Endometrial microvascular endothelial cells (primary cell): ENCODE measurements around the gene FOXA2. TPM values are rescaled to one million over a fixed set of nuclear protein-coding genes. Genes with fewer than 3 reads are reported as not detected.
"Not testable (repeated sequence)": the region's sequence is repeated elsewhere in the genome, so short reads cannot be mapped to it uniquely, and the experiment has no call there.

ENCODE experiments used
- in situ Hi-C: cut with HindIII; loops from 2 replicates; pipeline ENCODE4 v1.10.0; 2017; ENCODE audit warnings: low sequenced_read_pairs, low pct_unique_long_range_greater_than_20kb; ENCODE audit errors: inconsistent ontology term
- total RNA-seq: library from RNA; depleted of rRNA; stranded (reverse); fragments of >200 nt; gene quantifications from one replicate; pipeline ENCODE4 v1.2.3, GENCODE V29; 2015; ENCODE audit errors: inconsistent ontology term

Gene FOXA2
- total RNA-seq, result not detected

DNA sequence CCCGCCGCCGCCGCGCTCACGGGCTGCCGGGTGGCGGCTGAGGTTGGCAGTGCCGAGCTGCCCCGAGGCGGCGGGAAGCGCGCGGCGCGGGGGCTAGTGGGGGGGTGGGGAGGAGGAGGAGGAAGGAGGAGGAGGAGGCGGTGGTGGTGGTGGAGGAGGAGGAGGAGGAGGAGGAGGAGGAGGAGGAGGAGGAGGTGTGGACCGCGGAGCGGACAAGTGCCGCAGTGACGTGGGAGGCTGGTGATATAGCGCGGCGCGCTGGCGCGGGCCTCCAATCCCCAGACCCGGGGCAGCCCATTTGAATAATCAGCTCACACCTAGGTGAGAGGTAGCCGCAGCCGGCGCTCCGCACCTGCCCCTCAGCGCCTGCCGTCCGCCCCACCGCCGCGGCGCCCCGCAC, at the start of gene FOXA2:
Gene FOXA2, minus strand, starts transcription at position 51 of the 400 bp plus-strand sequence. CDS start 294 bp downstream, outside the sequence.
- in situ Hi-C loops, result no loop called here

DNA sequence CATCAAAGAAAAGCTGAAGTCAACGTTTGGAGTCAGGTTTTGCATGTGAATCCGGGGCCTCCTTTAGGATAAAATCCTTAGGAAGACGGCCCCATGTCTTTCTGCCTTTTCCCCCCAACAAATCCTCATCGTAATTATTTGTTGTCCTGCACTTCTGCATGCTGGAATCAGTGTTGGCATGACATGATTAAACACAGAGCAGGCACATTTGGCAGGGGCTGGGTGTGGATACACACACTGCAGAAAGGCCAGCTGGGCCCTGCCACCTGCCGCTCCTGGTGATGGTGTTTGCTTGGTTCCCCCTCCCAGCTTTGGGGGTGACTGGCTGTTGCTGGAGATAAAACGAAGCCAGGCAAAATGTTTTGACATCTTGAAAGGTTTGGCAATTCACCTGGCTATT, 46.3 kb upstream of the FOXA2 start:
- in situ Hi-C loops, result no loop called here

DNA sequence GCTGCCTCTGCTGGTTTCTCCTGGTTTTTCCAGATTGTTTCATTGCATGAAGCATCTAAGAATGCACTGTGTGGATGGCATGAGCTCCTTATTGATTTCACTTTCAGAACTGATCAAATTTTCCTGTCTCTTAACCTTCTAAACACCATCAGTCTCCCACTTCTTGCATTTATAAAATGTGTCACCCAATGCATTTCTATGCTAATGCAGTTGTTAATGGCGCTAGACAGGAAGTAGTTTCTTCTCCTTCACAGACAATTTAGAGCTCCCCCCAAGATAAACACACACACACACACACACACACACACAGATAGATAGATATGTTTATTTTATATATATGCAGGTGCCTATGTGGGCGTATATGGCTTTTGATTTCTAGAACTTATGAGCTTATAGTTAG, 45.6 kb upstream of the FOXA2 start:
- in situ Hi-C loops, result no loop called here

- in situ Hi-C loops, result no loop called here
These were observed 45.1 kb upstream of the FOXA2 start for GRCh38 chr20:22629447-22629846.

DNA sequence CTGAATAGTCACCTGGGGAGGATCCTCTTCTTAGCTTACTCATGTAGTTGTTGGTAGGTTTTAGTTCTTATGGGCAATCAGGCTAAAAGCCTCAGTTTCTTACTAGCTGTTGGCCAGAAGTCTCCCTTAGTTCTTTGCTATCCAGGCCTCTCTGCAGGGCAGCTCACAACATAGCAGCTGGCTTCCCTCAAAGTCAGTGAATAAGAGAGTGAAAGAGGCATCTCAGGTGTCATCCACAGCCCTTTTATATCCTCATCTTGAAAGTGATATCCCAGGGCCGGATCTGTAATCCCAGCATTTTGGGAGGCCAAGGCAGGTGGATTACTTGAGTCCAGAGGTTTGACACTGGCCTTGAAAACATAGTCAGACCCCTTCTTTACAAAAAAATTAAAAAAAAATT, 42.1 kb upstream of the FOXA2 start:
- in situ Hi-C loops, result no loop called here

DNA sequence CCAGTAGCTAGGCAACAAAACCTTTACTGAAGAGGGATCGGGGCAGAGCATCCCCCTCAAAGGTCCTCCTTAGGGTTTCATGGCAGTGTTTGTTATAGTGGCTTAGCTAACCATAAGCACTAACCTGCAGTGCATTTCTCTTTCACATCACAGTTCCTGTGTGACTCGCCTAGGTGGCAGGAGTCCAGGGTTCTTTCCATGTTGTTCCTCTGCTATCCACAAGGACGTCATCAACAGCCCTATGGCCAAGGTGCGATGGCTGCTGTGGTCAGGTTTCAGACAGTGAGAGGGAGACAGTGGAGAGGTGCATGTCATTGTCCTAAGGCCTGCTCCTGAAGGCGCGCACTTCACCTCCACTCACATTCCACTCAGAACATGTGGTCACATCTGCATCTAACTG, 38.8 kb upstream of the FOXA2 start:
- in situ Hi-C loops, result no loop called here

DNA sequence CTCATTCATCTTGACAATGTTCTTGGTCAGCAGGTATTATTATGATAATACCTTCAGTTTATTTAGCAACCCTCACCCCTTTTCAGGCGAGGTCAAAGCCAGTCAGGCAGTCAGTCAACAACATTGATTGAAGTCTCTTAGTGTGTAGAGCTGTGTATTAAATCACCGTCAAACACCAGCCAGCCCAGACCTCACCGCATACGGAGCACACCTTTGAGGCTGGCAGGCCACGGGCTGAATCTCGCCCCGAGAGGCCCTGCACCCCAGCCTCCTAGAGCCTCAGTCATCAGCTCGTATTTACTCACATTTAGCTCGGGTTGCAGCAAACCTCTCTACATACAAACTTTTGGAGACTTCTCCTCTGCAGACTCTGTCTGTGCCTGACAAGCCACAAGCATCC, 36.0 kb upstream of the FOXA2 start:
- in situ Hi-C loops, result no loop called here

- in situ Hi-C loops, result no loop called here
These were observed 35.4 kb upstream of the FOXA2 start for GRCh38 chr20:22619806-22620205.

GRCh38 chr20:22619272-22619671, 34.9 kb upstream of the FOXA2 start:
- in situ Hi-C loops, result no loop called here

DNA sequence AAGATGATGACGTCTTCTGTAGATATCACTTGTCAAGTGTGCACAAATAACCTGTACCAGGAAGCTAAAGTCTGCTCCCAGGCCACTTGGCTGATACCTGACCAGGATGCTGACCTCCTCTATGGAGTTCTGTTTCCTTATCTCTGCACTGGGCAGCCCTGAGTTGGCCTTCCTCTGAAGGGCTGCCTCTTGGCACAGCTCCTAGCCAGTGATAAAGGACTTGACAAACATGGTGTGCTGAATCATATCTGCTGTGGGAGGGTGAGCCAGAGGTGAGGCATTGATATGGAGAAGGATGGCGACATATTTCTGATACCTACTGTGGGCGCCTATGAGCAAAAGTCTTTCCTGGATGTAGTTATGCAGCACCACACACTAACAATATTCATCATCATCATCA, 32.8 kb upstream of the FOXA2 start:
- in situ Hi-C loops, result no loop called here

DNA sequence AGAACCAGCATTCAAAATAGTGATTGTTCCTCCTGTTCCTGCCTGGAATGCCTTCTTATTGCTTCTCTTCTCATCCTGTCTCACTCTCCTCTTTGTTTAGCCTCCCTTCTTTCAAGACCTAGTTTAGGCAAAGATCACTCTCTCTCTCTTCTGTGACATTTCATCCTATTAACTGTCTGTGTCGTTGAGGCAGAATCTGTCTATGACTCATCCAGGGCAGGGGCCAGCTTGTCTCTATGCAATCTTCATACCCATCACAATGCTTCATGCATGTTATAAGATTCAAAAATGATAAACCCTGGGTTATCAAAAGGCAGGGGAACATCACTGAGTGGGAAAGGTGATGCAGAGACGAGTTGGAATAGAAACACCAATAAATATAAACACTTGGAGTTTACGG, 32.2 kb upstream of the FOXA2 start:
- in situ Hi-C loops, result no loop called here

DNA sequence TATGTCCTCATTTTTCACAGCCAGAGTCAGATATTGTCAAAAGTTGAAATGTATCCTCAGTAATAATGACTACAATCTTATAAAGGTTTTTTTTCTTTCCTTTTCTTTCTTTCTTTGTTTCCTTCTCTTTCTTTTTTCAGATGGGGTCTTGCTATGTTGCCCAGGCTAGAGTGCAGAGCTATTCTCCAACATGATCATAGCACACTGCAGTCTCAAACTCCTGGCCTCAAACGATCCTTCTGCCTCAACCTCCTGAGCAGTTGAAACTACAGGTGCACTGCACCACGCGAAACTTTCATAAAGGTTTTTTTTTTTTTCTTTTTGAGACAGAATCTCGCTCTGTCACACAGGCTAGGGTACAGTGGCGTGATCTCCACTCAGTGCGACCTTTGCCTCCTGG, 31.1 kb upstream of the FOXA2 start:
- in situ Hi-C loops, result no loop called here

GRCh38 chr20:22611636-22612035, 27.3 kb upstream of the FOXA2 start:
- in situ Hi-C loops, result no loop called here

DNA sequence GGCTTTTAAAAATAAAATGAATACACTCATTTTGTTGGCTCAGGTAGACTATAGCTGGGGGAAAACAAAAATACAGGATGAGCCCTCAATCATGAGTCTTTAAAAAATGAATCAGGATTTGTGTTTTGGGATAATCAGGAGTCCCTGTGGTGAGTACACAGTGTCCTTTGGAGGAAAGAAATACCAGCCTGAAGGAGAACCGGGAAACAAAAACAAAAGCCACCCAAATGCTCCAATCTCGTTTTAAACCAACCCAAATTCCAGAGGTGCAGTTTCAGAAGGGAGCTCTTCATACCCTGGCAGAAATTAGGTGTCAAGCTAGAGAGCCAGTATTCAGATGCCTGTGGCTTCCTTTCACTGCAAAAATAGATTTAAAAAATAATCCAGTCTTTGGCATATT, 23.3 kb upstream of the FOXA2 start:
- in situ Hi-C loops, result no loop called here

DNA sequence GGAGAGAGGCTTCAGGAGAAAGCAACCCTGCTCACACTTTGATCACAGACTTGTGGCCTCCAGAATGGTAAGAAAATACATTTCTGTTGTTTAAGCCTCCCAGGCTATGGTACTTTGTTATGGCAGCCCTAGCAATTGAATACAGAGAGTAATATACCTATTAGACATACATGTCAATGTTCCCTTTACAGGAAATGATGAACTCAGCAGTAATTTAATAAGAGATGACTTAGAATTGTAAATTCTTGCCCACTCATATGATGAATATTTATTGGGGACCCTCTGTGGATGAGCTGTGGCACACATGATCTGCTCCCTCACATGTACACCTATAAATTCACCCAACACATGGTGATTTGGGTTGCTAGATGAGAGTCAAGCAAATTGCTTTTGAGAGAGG, 20.4 kb upstream of the FOXA2 start:
- in situ Hi-C loops, result no loop called here

- in situ Hi-C loops, result no loop called here
These were observed 17.2 kb upstream of the FOXA2 start for GRCh38 chr20:22601361-22602141.

- in situ Hi-C loops, result not testable (repeated sequence)
These were observed 14.9 kb upstream of the FOXA2 start for GRCh38 chr20:22599258-22599657.

DNA sequence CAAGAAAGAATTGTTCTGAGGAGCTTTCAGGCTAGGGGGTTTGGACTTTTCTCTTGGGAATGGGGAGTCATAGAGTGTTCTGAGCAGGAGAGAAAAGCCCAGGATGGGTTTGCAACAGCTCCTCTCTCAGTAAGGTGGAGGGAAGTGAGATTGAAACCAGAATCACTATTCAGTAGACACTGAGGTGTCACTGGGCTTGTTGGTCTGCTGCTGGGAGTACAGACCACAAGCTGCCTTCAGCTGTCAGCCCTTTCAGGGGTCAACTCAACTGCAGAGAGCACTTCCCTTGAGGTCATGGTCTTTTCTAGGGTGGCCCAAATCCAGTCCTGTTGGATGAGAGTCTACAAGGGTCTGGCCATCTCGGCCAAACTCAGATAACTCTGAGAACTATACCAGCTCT, 12.9 kb upstream of the FOXA2 start:
- in situ Hi-C loops, result no loop called here

DNA sequence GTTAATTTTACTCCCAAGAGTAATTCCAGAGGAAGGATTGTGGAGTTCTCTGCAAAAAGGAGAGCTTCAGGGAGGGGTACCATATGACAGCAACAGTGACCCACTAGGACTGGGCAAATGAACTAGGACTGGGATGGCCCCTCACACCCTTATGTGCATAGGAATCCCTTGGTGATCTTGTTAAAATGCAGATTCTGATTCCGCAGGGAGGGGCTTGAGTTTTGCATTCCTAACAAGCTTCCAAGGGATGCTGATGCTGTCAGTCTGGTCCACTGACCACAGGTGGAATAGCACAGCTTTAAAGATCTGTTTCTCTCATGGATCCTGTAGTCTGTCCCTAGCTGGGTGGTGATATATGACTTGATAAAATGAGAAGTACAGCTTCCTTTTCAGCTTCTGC, 6.3 kb upstream of the FOXA2 start:
- in situ Hi-C loops, result no loop called here

GRCh38 chr20:22586645-22587310, 2.4 kb upstream of the FOXA2 start:
- in situ Hi-C loops, result no loop called here
